Loucy (cell line): ENCODE measurements around the gene TMEM59.

ENCODE experiments used
- EZH2phosphoT487 ChIP-seq: fragments of 200-600 bp; IDR thresholded peaks from 2 replicates; pipeline ENCODE4 v1.6.1; 2018; ENCODE audit warnings: antibody characterized with exemption, mild to moderate bottlenecking, moderate library complexity, borderline replicate concordance
- TF ChIP-seq, protein P1 (sequence below): fragments of 200-600 bp; sonication (generic); conservative IDR thresholded peaks from 2 replicates; pipeline ENCODE4 v1.5.1; 2014; ENCODE audit warnings: mild to moderate bottlenecking, antibody characterized with exemption, low read length

DNA sequence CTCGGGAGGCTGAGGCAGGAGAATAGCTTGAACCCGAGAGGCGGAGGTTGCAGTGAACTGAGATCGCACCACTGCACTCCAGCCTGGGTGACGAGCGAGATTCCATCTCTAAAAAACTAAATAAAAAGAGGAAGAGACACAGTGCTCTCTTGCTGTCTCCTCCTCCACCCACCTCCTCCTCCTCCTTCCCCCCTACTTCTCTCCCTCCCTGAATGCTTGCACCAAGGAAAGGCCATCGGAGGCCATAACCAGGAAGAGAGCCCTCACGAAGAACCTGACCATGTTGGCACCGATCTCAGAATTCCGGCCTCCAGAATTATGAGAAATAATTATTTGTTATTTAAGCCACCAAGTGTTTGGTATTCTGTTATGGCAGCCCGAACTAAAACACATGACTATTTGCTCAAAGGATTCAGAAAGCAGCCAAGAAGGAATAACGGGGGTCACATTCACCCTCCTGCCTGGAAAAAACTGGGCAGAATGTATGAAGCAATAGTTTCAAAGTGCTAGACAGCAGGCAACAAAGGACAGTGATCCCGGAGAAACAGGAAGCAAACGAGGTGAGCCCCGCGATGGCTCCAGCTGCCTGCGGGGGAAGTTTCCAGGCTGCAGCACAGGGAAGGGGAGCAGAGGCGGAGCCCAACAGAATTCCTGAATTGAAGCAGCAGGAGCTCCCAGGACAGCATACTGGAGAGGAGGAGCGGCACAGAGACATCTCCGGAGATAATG lies 70.8 kb downstream of the TMEM59 start:
- TF ChIP-seq, protein P1, sequence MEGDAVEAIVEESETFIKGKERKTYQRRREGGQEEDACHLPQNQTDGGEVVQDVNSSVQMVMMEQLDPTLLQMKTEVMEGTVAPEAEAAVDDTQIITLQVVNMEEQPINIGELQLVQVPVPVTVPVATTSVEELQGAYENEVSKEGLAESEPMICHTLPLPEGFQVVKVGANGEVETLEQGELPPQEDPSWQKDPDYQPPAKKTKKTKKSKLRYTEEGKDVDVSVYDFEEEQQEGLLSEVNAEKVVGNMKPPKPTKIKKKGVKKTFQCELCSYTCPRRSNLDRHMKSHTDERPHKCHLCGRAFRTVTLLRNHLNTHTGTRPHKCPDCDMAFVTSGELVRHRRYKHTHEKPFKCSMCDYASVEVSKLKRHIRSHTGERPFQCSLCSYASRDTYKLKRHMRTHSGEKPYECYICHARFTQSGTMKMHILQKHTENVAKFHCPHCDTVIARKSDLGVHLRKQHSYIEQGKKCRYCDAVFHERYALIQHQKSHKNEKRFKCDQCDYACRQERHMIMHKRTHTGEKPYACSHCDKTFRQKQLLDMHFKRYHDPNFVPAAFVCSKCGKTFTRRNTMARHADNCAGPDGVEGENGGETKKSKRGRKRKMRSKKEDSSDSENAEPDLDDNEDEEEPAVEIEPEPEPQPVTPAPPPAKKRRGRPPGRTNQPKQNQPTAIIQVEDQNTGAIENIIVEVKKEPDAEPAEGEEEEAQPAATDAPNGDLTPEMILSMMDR, result no peak
- no peak for TF ChIP-seq EZH2phosphoT487
